COLO668 (cell line): ENCODE measurements around the gene WDR41.

Experiments used
- DNase-seq: peaks from one replicate; lab custom pipeline; 2025; ENCODE audit not compliant: unreplicated experiment; lab: John Stamatoyannopoulos, UW

Gene WDR41

GRCh38 chr5:77449277-77449676, 42.8 kb downstream of the WDR41 start:
- DNase-seq = no peak

- no peak for DNase-seq
Observed at GRCh38 chr5:77448831-77449230, 43.3 kb downstream of the WDR41 start.

GRCh38 chr5:77444356-77444755, 47.8 kb downstream of the WDR41 start:
- no peak for DNase-seq

- no peak for DNase-seq
Observed at GRCh38 chr5:77443670-77444069, 48.4 kb downstream of the WDR41 start.

- DNase-seq = no peak
Observed at GRCh38 chr5:77438071-77438470, 54.0 kb downstream of the WDR41 start.

- DNase-seq = no peak
Observed at GRCh38 chr5:77437194-77437593, 54.9 kb downstream of the WDR41 start.

- DNase-seq = no peak
Observed at GRCh38 chr5:77431719-77432118, 60.4 kb downstream of the WDR41 start.

GRCh38 chr5:77431286-77431685, 60.8 kb downstream of the WDR41 start:
- DNase-seq = no peak

- DNase-seq = no peak
Observed at GRCh38 chr5:77430726-77431125, 61.4 kb downstream of the WDR41 start.

- DNase-seq = no peak
Observed at GRCh38 chr5:77428526-77428925, 63.6 kb downstream of the WDR41 start.

GRCh38 chr5:77427998-77428397, 64.1 kb downstream of the WDR41 start:
- no peak for DNase-seq

- DNase-seq = no peak
Observed at GRCh38 chr5:77426670-77427069, 65.4 kb downstream of the WDR41 start.

- no peak for DNase-seq
Observed at GRCh38 chr5:77425998-77426659, 66.0 kb downstream of the WDR41 start.

GRCh38 chr5:77425420-77425819, 66.7 kb downstream of the WDR41 start:
- DNase-seq = no peak

GRCh38 chr5:77424921-77425320, 67.2 kb downstream of the WDR41 start:
- DNase-seq = no peak

GRCh38 chr5:77423022-77423750, 68.9 kb downstream of the WDR41 start:
- DNase-seq = no peak

- no peak for DNase-seq
Observed at GRCh38 chr5:77420940-77421339, 71.2 kb downstream of the WDR41 start.

GRCh38 chr5:77419644-77420582, 72.2 kb downstream of the WDR41 start:
- DNase-seq = no peak

- DNase-seq = no peak
Observed at GRCh38 chr5:77418601-77419581, 73.2 kb downstream of the WDR41 start.

GRCh38 chr5:77418162-77418561, 74.0 kb downstream of the WDR41 start:
- DNase-seq = no peak
